K562 (cell line): ENCODE data around the gene TXNIP. TPM values are rescaled to one million over a fixed set of nuclear protein-coding genes. Genes with fewer than 3 reads are reported as not detected.

Experiments used
- CBFB ChIP-seq: sonication (generic); formaldehyde crosslinking; IDR thresholded peaks from 2 replicates; pipeline ENCODE4 v1.4.0; 2020; ENCODE audit warnings: mild to moderate bottlenecking, missing genetic modification reagents
- CC2D1A ChIP-seq: fragments of 450-650 bp; IDR thresholded peaks from 2 replicates; pipeline ENCODE4 v1.6.1; 2017; ENCODE audit warnings: mild to moderate bottlenecking
- KLF16 ChIP-seq: IDR thresholded peaks from 2 replicates; pipeline ENCODE4 v1.6.1; 2016; ENCODE audit warnings: antibody characterized with exemption
- MBD2 ChIP-seq: sonication (generic); IDR thresholded peaks from 2 replicates; pipeline ENCODE4 v1.6.1; 2016; ENCODE audit warnings: low read depth, borderline replicate concordance
- PCBP2 ChIP-seq: fragments of 200-400 bp; formaldehyde crosslinking; IDR thresholded peaks from 2 replicates; pipeline ENCODE4 v1.6.1; 2018; ENCODE audit warnings: low read length, low read depth, mild to moderate bottlenecking, moderate library complexity; ENCODE audit not compliant: poor library complexity, severe bottlenecking
- TAF1 ChIP-seq: IDR thresholded peaks from 2 replicates; pipeline ENCODE4 v1.6.1; 2011; ENCODE audit warnings: mild to moderate bottlenecking, low read length, moderate library complexity; ENCODE audit not compliant: insufficient read depth, control insufficient read depth, severe bottlenecking; ENCODE audit errors: extremely low read depth
- TCF7 ChIP-seq: sonication (generic); IDR thresholded peaks from 2 replicates; pipeline ENCODE4 v1.6.1; 2016; ENCODE audit warnings: antibody characterized with exemption, borderline replicate concordance
- ZFX ChIP-seq: sonication (generic); formaldehyde crosslinking; IDR thresholded peaks from 2 replicates; pipeline ENCODE4 v1.8.0; 2022; ENCODE audit warnings: mild to moderate bottlenecking, missing genetic modification reagents, moderate library complexity
- ZNF140 ChIP-seq: fragments of 250-450 bp; sonication (Bioruptor Pico); IDR thresholded peaks from 2 replicates; pipeline ENCODE4 v1.8.0; 2021; ENCODE audit warnings: moderate library complexity, mild to moderate bottlenecking, inconsistent platforms
- ZNF282 ChIP-seq: sonication (generic); formaldehyde crosslinking; IDR thresholded peaks from 2 replicates; pipeline ENCODE4 v1.8.1; 2023; ENCODE audit warnings: missing genetic modification reagents
- ZNF445 ChIP-seq: fragments of 250-450 bp; sonication (Bioruptor Pico); IDR thresholded peaks from 2 replicates; pipeline ENCODE4 v1.4.0; 2020; ENCODE audit warnings: low read depth, mild to moderate bottlenecking, moderate library complexity
- polyA plus RNA-seq, 8 experiments: library from polyadenylated mRNA; depleted of rRNA in 4 of 8; stranded (reverse) in 5 of 8; unstranded in 3 of 8; fragments of >200 nt; fragmentation: Nextera tagmentation in 2 of 8; fragmentation: Illumina TruSeq in 1 of 8; extraction: Ambion mirVana in 2 of 8; extraction: Trizol in 1 of 8; gene quantifications; 2 replicates each; pipeline versions ENCODE4 v1.2.1 to v1.2.3, GENCODE V29; 2011 to 2014; ENCODE audit warnings: inconsistent platforms in 1 of 8, missing spikeins in 1 of 8
- total RNA-seq, 7 experiments: library from RNA; depleted of rRNA in 6 of 7; stranded (reverse); fragments of >200 nt in 6 of 7; fragmentation: Illumina TruSeq in 2 of 7; extraction: Trizol in 2 of 7; gene quantifications; 2 replicates each; pipeline versions ENCODE4 v1.2.1 to v1.2.3, GENCODE V29; 2011 to 2021; ENCODE audit warnings: low replicate concordance in 1 of 7
- TF ChIP-seq, protein P1 (sequence below): sonication (generic); formaldehyde crosslinking; IDR thresholded peaks from 2 replicates; pipeline ENCODE4 v1.8.1; 2023; ENCODE audit warnings: mild to moderate bottlenecking, missing genetic modification reagents
- TF ChIP-seq, protein P2 (sequence below): IDR thresholded peaks from 2 replicates; pipeline ENCODE4 v1.6.1; 2014; ENCODE audit warnings: antibody characterized with exemption
- TF ChIP-seq, protein P3 (sequence below): fragments of 250-450 bp; sonication (Bioruptor Pico); IDR thresholded peaks from 2 replicates; pipeline ENCODE4 v1.5.0; 2021
- TF ChIP-seq, protein P4 (sequence below): fragments of 250-450 bp; sonication (Bioruptor Pico); IDR thresholded peaks from 2 replicates; pipeline ENCODE4 v1.8.0; 2021; ENCODE audit warnings: moderate library complexity, mild to moderate bottlenecking, inconsistent platforms
- TF ChIP-seq, protein P5 (sequence below): fragments of 450-650 bp; formaldehyde crosslinking; IDR thresholded peaks from 2 replicates; pipeline ENCODE4 v1.4.0; 2020; ENCODE audit warnings: mild to moderate bottlenecking, moderate library complexity
- TF ChIP-seq, protein P6 (sequence below): sonication (generic); formaldehyde crosslinking; IDR thresholded peaks from 2 replicates; pipeline ENCODE4 v1.8.1; 2023; ENCODE audit warnings: mild to moderate bottlenecking, missing genetic modification reagents
- TF ChIP-seq, protein P7 (sequence below): IDR thresholded peaks from 2 replicates; pipeline ENCODE4 v1.6.1; 2011; ENCODE audit not compliant: insufficient read length; ENCODE audit errors: extremely low read depth

TXNIP gene
- total and polyA plus RNA-seq, 9 of the 15 experiments (the other 6 are each of a cell fraction or from before 2014, with no cell fraction given): 120 to 499 (median 257) TPM

DNA sequence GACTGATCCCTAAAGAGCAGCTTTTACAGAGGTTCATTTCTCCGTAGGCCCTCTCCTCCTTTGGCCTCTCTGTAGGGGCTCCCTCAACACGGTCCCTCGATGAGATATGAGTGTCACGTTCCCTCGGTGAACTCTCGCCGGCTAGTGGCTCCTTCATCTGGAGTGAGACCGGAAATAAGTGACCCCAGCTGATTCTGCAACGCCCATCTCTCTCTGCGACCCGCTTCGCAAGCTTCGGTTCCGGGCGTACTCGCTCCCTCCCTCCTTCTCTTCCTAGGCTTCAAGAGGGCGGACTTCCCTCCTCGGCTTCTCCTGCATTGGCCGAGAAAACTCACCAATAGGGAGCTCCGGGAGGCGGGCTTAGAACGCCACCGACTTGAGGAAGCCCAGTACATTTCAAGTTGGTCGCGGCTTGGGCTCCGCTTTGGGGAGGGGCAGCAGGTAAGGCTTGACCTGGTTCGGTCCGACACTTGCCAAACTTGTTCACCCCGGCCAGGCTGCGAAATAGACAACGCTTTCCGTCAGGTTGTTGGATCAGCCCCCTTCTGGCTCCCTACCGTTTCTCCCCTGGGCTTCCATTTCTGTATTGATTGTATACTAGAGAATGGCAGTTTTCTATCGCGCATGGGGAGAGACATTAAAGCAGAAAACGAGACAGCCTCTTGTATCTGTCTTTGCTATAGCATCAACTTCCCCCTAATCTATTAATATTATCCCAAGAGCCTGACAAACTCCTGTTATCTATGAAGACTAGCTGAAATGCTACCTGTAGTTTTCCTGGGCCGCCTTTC is 31.9 kb downstream of the TXNIP start, which contains the start of the genes ANKRD34A and POLR3GL (continued):
- TF ChIP-seq, protein P1, sequence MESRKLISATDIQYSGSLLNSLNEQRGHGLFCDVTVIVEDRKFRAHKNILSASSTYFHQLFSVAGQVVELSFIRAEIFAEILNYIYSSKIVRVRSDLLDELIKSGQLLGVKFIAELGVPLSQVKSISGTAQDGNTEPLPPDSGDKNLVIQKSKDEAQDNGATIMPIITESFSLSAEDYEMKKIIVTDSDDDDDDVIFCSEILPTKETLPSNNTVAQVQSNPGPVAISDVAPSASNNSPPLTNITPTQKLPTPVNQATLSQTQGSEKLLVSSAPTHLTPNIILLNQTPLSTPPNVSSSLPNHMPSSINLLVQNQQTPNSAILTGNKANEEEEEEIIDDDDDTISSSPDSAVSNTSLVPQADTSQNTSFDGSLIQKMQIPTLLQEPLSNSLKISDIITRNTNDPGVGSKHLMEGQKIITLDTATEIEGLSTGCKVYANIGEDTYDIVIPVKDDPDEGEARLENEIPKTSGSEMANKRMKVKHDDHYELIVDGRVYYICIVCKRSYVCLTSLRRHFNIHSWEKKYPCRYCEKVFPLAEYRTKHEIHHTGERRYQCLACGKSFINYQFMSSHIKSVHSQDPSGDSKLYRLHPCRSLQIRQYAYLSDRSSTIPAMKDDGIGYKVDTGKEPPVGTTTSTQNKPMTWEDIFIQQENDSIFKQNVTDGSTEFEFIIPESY (CRISPR knock-in tag): no peak
- TF ChIP-seq CC2D1A (peak; percentile 50; the same call in 1 of the 2 replicates), ZNF445 (CRISPR knock-in tag) (no peak), ZFX (peak; percentile 83), PCBP2 (no peak), ZNF140 (CRISPR knock-in tag) (no peak), TAF1 (peak; percentile 92), KLF16 (no peak), MBD2 (peak; percentile 63; the same call in 1 of the 2 replicates), ZNF282 (CRISPR knock-in tag) (no peak), TCF7 (peak; percentile 45; the same call in 1 of the 2 replicates), CBFB (no peak)
- TF ChIP-seq, protein P2, sequence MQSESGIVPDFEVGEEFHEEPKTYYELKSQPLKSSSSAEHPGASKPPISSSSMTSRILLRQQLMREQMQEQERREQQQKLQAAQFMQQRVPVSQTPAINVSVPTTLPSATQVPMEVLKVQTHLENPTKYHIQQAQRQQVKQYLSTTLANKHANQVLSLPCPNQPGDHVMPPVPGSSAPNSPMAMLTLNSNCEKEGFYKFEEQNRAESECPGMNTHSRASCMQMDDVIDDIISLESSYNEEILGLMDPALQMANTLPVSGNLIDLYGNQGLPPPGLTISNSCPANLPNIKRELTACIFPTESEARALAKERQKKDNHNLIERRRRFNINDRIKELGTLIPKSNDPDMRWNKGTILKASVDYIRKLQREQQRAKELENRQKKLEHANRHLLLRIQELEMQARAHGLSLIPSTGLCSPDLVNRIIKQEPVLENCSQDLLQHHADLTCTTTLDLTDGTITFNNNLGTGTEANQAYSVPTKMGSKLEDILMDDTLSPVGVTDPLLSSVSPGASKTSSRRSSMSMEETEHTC: no peak
- TF ChIP-seq, protein P3, sequence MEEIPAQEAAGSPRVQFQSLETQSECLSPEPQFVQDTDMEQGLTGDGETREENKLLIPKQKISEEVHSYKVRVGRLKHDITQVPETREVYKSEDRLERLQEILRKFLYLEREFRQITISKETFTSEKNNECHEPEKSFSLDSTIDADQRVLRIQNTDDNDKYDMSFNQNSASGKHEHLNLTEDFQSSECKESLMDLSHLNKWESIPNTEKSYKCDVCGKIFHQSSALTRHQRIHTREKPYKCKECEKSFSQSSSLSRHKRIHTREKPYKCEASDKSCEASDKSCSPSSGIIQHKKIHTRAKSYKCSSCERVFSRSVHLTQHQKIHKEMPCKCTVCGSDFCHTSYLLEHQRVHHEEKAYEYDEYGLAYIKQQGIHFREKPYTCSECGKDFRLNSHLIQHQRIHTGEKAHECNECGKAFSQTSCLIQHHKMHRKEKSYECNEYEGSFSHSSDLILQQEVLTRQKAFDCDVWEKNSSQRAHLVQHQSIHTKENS (CRISPR knock-in tag): no peak
- TF ChIP-seq, protein P4, sequence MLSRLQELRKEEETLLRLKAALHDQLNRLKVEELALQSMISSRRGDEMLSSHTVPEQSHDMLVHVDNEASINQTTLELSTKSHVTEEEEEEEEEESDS (CRISPR knock-in tag): no peak
- TF ChIP-seq, protein P5, sequence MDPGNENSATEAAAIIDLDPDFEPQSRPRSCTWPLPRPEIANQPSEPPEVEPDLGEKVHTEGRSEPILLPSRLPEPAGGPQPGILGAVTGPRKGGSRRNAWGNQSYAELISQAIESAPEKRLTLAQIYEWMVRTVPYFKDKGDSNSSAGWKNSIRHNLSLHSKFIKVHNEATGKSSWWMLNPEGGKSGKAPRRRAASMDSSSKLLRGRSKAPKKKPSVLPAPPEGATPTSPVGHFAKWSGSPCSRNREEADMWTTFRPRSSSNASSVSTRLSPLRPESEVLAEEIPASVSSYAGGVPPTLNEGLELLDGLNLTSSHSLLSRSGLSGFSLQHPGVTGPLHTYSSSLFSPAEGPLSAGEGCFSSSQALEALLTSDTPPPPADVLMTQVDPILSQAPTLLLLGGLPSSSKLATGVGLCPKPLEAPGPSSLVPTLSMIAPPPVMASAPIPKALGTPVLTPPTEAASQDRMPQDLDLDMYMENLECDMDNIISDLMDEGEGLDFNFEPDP: no peak
- TF ChIP-seq, protein P6, sequence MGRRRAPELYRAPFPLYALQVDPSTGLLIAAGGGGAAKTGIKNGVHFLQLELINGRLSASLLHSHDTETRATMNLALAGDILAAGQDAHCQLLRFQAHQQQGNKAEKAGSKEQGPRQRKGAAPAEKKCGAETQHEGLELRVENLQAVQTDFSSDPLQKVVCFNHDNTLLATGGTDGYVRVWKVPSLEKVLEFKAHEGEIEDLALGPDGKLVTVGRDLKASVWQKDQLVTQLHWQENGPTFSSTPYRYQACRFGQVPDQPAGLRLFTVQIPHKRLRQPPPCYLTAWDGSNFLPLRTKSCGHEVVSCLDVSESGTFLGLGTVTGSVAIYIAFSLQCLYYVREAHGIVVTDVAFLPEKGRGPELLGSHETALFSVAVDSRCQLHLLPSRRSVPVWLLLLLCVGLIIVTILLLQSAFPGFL (CRISPR knock-in tag): no peak
- TF ChIP-seq, protein P7, sequence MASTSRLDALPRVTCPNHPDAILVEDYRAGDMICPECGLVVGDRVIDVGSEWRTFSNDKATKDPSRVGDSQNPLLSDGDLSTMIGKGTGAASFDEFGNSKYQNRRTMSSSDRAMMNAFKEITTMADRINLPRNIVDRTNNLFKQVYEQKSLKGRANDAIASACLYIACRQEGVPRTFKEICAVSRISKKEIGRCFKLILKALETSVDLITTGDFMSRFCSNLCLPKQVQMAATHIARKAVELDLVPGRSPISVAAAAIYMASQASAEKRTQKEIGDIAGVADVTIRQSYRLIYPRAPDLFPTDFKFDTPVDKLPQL: peak; percentile 34
